Measurements from ENCODE around the gene BCL2.

DNA sequence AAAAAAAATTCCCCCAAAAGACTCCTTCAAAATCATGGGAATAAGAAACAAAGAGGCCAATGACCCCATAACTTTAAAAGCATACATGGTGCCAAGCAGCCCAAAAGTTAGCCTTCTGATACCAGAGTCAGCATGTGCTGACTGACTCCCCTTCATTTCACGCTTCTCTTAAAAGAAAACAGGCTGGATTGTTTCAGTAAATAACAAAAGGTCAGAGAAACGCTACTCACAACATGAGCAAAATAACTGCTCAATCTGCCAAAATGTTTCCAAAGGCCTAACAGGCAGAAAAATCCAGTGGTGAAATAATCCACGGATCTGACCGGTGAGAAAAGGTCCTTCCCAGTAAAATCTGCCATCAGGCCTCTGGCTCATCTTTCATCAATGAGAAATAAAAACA is 71.6 kb downstream of the BCL2 start:
- TF ChIP-seq NR1H2 (CRISPR knock-in tag; IDR thresholded peaks at IDR 0.05), result no peak
- TF ChIP-seq, protein P1, sequence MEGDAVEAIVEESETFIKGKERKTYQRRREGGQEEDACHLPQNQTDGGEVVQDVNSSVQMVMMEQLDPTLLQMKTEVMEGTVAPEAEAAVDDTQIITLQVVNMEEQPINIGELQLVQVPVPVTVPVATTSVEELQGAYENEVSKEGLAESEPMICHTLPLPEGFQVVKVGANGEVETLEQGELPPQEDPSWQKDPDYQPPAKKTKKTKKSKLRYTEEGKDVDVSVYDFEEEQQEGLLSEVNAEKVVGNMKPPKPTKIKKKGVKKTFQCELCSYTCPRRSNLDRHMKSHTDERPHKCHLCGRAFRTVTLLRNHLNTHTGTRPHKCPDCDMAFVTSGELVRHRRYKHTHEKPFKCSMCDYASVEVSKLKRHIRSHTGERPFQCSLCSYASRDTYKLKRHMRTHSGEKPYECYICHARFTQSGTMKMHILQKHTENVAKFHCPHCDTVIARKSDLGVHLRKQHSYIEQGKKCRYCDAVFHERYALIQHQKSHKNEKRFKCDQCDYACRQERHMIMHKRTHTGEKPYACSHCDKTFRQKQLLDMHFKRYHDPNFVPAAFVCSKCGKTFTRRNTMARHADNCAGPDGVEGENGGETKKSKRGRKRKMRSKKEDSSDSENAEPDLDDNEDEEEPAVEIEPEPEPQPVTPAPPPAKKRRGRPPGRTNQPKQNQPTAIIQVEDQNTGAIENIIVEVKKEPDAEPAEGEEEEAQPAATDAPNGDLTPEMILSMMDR (IDR thresholded peaks at IDR 0.05), result no peak
- TF ChIP-seq, protein P2, sequence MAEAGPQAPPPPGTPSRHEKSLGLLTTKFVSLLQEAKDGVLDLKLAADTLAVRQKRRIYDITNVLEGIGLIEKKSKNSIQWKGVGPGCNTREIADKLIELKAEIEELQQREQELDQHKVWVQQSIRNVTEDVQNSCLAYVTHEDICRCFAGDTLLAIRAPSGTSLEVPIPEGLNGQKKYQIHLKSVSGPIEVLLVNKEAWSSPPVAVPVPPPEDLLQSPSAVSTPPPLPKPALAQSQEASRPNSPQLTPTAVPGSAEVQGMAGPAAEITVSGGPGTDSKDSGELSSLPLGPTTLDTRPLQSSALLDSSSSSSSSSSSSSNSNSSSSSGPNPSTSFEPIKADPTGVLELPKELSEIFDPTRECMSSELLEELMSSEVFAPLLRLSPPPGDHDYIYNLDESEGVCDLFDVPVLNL (CRISPR knock-in tag; IDR thresholded peaks at IDR 0.05; ENCODE audit: borderline replicate concordance, low read depth), result no peak
- TF ChIP-seq IRF2 (CRISPR knock-in tag; IDR thresholded peaks at IDR 0.05; ENCODE audit: borderline replicate concordance, low read depth), result no peak
- TF ChIP-seq, protein P3, sequence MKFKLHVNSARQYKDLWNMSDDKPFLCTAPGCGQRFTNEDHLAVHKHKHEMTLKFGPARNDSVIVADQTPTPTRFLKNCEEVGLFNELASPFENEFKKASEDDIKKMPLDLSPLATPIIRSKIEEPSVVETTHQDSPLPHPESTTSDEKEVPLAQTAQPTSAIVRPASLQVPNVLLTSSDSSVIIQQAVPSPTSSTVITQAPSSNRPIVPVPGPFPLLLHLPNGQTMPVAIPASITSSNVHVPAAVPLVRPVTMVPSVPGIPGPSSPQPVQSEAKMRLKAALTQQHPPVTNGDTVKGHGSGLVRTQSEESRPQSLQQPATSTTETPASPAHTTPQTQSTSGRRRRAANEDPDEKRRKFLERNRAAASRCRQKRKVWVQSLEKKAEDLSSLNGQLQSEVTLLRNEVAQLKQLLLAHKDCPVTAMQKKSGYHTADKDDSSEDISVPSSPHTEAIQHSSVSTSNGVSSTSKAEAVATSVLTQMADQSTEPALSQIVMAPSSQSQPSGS (CRISPR knock-in tag; IDR thresholded peaks at IDR 0.05; ENCODE audit: borderline replicate concordance, low read depth), result no peak
- TF ChIP-seq, protein P4, sequence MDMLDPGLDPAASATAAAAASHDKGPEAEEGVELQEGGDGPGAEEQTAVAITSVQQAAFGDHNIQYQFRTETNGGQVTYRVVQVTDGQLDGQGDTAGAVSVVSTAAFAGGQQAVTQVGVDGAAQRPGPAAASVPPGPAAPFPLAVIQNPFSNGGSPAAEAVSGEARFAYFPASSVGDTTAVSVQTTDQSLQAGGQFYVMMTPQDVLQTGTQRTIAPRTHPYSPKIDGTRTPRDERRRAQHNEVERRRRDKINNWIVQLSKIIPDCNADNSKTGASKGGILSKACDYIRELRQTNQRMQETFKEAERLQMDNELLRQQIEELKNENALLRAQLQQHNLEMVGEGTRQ (CRISPR knock-in tag; IDR thresholded peaks at IDR 0.05), result no peak
- TF ChIP-seq, protein P5, sequence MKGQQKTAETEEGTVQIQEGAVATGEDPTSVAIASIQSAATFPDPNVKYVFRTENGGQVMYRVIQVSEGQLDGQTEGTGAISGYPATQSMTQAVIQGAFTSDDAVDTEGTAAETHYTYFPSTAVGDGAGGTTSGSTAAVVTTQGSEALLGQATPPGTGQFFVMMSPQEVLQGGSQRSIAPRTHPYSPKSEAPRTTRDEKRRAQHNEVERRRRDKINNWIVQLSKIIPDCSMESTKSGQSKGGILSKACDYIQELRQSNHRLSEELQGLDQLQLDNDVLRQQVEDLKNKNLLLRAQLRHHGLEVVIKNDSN (CRISPR knock-in tag; IDR thresholded peaks at IDR 0.05), result no peak
- no peak for TF ChIP-seq CREB1 (CRISPR knock-in tag; IDR thresholded peaks at IDR 0.05)
- TF ChIP-seq, protein P6, sequence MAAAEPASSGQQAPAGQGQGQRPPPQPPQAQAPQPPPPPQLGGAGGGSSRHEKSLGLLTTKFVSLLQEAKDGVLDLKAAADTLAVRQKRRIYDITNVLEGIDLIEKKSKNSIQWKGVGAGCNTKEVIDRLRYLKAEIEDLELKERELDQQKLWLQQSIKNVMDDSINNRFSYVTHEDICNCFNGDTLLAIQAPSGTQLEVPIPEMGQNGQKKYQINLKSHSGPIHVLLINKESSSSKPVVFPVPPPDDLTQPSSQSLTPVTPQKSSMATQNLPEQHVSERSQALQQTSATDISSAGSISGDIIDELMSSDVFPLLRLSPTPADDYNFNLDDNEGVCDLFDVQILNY (CRISPR knock-in tag; IDR thresholded peaks at IDR 0.05), result no peak
- no peak for TF ChIP-seq ATF1 (CRISPR knock-in tag; IDR thresholded peaks at IDR 0.05)
- no peak for TF ChIP-seq SP1 (CRISPR knock-in tag; conservative IDR thresholded peaks at IDR 0.05)
- TF ChIP-seq, protein P7, sequence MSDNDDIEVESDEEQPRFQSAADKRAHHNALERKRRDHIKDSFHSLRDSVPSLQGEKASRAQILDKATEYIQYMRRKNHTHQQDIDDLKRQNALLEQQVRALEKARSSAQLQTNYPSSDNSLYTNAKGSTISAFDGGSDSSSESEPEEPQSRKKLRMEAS (CRISPR knock-in tag; IDR thresholded peaks at IDR 0.05), result no peak
- TF ChIP-seq, protein P8, sequence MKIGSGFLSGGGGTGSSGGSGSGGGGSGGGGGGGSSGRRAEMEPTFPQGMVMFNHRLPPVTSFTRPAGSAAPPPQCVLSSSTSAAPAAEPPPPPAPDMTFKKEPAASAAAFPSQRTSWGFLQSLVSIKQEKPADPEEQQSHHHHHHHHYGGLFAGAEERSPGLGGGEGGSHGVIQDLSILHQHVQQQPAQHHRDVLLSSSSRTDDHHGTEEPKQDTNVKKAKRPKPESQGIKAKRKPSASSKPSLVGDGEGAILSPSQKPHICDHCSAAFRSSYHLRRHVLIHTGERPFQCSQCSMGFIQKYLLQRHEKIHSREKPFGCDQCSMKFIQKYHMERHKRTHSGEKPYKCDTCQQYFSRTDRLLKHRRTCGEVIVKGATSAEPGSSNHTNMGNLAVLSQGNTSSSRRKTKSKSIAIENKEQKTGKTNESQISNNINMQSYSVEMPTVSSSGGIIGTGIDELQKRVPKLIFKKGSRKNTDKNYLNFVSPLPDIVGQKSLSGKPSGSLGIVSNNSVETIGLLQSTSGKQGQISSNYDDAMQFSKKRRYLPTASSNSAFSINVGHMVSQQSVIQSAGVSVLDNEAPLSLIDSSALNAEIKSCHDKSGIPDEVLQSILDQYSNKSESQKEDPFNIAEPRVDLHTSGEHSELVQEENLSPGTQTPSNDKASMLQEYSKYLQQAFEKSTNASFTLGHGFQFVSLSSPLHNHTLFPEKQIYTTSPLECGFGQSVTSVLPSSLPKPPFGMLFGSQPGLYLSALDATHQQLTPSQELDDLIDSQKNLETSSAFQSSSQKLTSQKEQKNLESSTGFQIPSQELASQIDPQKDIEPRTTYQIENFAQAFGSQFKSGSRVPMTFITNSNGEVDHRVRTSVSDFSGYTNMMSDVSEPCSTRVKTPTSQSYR (CRISPR knock-in tag; IDR thresholded peaks at IDR 0.05), result no peak
- TF ChIP-seq, protein P9, sequence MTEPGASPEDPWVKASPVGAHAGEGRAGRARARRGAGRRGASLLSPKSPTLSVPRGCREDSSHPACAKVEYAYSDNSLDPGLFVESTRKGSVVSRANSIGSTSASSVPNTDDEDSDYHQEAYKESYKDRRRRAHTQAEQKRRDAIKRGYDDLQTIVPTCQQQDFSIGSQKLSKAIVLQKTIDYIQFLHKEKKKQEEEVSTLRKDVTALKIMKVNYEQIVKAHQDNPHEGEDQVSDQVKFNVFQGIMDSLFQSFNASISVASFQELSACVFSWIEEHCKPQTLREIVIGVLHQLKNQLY (CRISPR knock-in tag; IDR thresholded peaks at IDR 0.05), result no peak
